Mesenchymal stem cell (in vitro differentiated cells and primary cell): ENCODE results near the gene ACADS.

Experiments
- DNase-seq: peaks from one replicate; pipeline ENCODE4 v3.0.0-alpha.2; 2013
- H2AFZ ChIP-seq: one replicate; pipeline ENCODE4 v1.6.1; 2013; ENCODE audit warnings: low read depth, mild to moderate bottlenecking, control low read depth, inconsistent platforms, low read length, moderate library complexity
- H2AK5ac ChIP-seq: 2 replicates; pipeline ENCODE4 v1.6.1; 2013; ENCODE audit warnings: low read length, moderate library complexity, mild to moderate bottlenecking, inconsistent platforms; ENCODE audit not compliant: severe bottlenecking
- H2BK120ac ChIP-seq: one replicate; pipeline ENCODE4 v1.6.1; 2013; ENCODE audit warnings: low read depth, mild to moderate bottlenecking, inconsistent platforms, low read length, moderate library complexity
- H2BK12ac ChIP-seq, 2 experiments: one replicate each; pipeline ENCODE4 v1.6.1; 2013; ENCODE audit warnings: inconsistent platforms in 2 of 2, low read length in 2 of 2, mild to moderate bottlenecking in 2 of 2, moderate library complexity in 2 of 2, control low read depth in 1 of 2
- H2BK15ac ChIP-seq: one replicate; pipeline ENCODE4 v1.6.1; 2013; ENCODE audit warnings: mild to moderate bottlenecking, low read depth, inconsistent platforms; ENCODE audit not compliant: poor library complexity, severe bottlenecking
- H2BK5ac ChIP-seq: 2 replicates; pipeline ENCODE4 v1.6.1; 2013; ENCODE audit warnings: low read depth, mild to moderate bottlenecking, low read length, control low read depth, inconsistent platforms; ENCODE audit not compliant: poor library complexity, severe bottlenecking
- H3K14ac ChIP-seq, 2 experiments: one replicate each; pipeline ENCODE4 v1.6.1; 2013; ENCODE audit warnings: inconsistent platforms in 2 of 2, low read length in 2 of 2, control low read depth in 1 of 2, mild to moderate bottlenecking in 1 of 2, moderate library complexity in 1 of 2
- H3K18ac ChIP-seq, 2 experiments: one replicate each; pipeline ENCODE4 v1.6.1; 2013; ENCODE audit warnings: inconsistent platforms in 2 of 2, low read length in 2 of 2, control low read depth in 1 of 2, low read depth in 1 of 2, mild to moderate bottlenecking in 1 of 2
- H3K23ac ChIP-seq, 2 experiments: one replicate each; pipeline ENCODE4 v1.6.1; 2013; ENCODE audit warnings: inconsistent platforms in 2 of 2, low read length in 2 of 2, mild to moderate bottlenecking in 2 of 2, moderate library complexity in 2 of 2, control low read depth in 1 of 2
- H3K27ac ChIP-seq: 2 replicates; pipeline ENCODE4 v1.5.1; 2013; ENCODE audit warnings: mild to moderate bottlenecking, moderate library complexity, low read length, control low read depth, inconsistent platforms; ENCODE audit not compliant: poor library complexity, severe bottlenecking
- H3K27me3 ChIP-seq, 2 experiments: 2 replicates each; pipeline versions ENCODE4 v1.6.1 to v1.7.0; 2013; ENCODE audit warnings: low read length in 2 of 2, mild to moderate bottlenecking in 2 of 2, moderate library complexity in 2 of 2, control low read depth in 1 of 2, inconsistent platforms in 1 of 2; ENCODE audit not compliant: control insufficient read depth in 1 of 2, insufficient read depth in 1 of 2
- H3K36me3 ChIP-seq, 2 experiments: 2 replicates each; pipeline versions ENCODE4 v1.6.1 to v1.7.0; 2013; ENCODE audit warnings: low read length in 2 of 2, control low read depth in 1 of 2, inconsistent platforms in 1 of 2, low read depth in 1 of 2, mild to moderate bottlenecking in 1 of 2; ENCODE audit not compliant: insufficient read depth in 2 of 2, control insufficient read depth in 1 of 2
- H3K4ac ChIP-seq, 2 experiments: one replicate each; pipeline ENCODE4 v1.6.1; 2013; ENCODE audit warnings: inconsistent platforms in 2 of 2, low read length in 2 of 2, mild to moderate bottlenecking in 2 of 2, moderate library complexity in 2 of 2, control low read depth in 1 of 2, low read depth in 1 of 2
- H3K4me1 ChIP-seq: 2 replicates; pipeline ENCODE4 v1.6.1; 2013; ENCODE audit warnings: low read depth, low read length, control low read depth; ENCODE audit not compliant: control insufficient read depth, insufficient read depth
- H3K4me2 ChIP-seq: 2 replicates; pipeline ENCODE4 v1.6.1; 2013; ENCODE audit warnings: low read length, mild to moderate bottlenecking, inconsistent platforms; ENCODE audit not compliant: poor library complexity, severe bottlenecking
- H3K4me3 ChIP-seq, 2 experiments: 2 replicates each; pipeline versions ENCODE4 v1.5.1 to v1.7.0; 2013; ENCODE audit warnings: low read length in 2 of 2, mild to moderate bottlenecking in 2 of 2, control low read depth in 1 of 2, low read depth in 1 of 2; ENCODE audit not compliant: insufficient read depth in 1 of 2
- H3K79me1 ChIP-seq: replicated peaks from 2 replicates; pipeline ENCODE4 v1.6.1; 2013; ENCODE audit warnings: mild to moderate bottlenecking, control low read depth, low read length, inconsistent platforms; ENCODE audit not compliant: poor library complexity, severe bottlenecking
- H3K9ac ChIP-seq: 2 replicates; pipeline ENCODE4 v1.7.0; 2013; ENCODE audit warnings: mild to moderate bottlenecking, low read length, moderate library complexity
- H3K9me3 ChIP-seq: 2 replicates; pipeline ENCODE4 v1.7.0; 2013; ENCODE audit warnings: mild to moderate bottlenecking, low read length; ENCODE audit not compliant: control insufficient read depth
- H4K8ac ChIP-seq: one replicate; pipeline ENCODE4 v1.6.1; 2013; ENCODE audit warnings: inconsistent platforms, mild to moderate bottlenecking, low read length, moderate library complexity
- H4K91ac ChIP-seq: one replicate; pipeline ENCODE4 v1.6.1; 2013; ENCODE audit warnings: mild to moderate bottlenecking, low read length, inconsistent platforms
- WGBS: methylation state at CpG from one replicate; pipeline ENCODE4 v1.1.7; 2013; ENCODE audit warnings: mixed read lengths; 5-methylcytosine and 5-hydroxymethylcytosine counted together

ACADS gene

DNA sequence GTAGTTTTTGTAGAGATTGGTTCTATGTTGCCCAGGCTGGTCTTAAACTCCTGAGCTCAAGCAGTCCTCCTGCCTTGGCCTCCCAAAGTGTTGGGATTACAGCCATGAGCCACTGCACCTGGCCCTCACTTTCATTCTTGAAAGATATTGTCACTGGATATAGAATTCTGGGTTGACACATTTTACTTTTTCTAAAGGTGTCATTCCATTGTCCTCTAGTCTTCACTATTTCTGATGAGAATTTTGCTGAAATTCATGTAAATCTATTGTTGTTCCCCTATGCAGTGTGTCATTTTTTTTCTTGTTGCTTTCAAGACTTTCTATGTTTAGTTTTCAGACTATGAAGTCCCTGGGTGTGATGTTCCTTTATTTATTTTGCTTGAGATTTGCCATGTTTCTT, 29.2 kb downstream of the ACADS start:
- DNase-seq = no peak

DNA sequence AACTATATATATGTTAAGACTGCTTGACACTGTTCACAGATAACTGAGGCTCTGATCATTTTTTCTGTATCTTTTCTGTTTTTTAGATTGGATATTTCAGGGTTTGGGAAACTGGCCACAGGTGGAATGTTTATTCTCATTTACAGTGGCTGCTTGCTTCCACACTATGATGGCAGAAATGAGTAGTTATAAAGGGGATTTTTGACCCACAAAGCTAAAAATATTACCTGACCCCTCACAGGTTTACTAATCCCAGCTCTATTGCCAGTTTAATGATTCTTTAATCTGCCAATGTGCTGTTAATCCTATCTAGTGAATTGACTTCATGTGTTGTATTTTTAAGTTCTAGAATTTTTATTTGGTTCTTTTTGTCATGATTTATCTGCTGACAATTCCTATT, 29.6 kb downstream of the ACADS start:
- DNase-seq = no peak

More for the DNA sequence above, 29.2 kb downstream of the ACADS start:
- Histone ChIP-seq H2BK120ac (no peak overlapping the region), H3K4me3 (no peak overlapping the region), H3K27ac (no peak overlapping the region), H2AK5ac (no peak overlapping the region), H2AFZ (no peak overlapping the region), H3K79me1 (no peaks in the 10 kb centered on the region), H3K4me1 (peaks cover 3% of the 10 kb centered on the region), H4K91ac (no peak overlapping the region), H3K4me2 (no peak overlapping the region), H3K4ac (no peak overlapping the region), H3K9me3 (peaks cover 6% of the 10 kb centered on the region), H3K14ac (no peak overlapping the region), H3K27me3 (no peaks in the 10 kb centered on the region), H2BK15ac (no peak overlapping the region), H3K9ac (no peak overlapping the region), H2BK5ac (no peak overlapping the region), H3K23ac (no peak overlapping the region), H3K18ac (no peak overlapping the region), H2BK12ac (no peak overlapping the region), H4K8ac (no peak overlapping the region), H3K36me3 (peaks cover 7% of the 10 kb centered on the region in 2 experiments)

DNA sequence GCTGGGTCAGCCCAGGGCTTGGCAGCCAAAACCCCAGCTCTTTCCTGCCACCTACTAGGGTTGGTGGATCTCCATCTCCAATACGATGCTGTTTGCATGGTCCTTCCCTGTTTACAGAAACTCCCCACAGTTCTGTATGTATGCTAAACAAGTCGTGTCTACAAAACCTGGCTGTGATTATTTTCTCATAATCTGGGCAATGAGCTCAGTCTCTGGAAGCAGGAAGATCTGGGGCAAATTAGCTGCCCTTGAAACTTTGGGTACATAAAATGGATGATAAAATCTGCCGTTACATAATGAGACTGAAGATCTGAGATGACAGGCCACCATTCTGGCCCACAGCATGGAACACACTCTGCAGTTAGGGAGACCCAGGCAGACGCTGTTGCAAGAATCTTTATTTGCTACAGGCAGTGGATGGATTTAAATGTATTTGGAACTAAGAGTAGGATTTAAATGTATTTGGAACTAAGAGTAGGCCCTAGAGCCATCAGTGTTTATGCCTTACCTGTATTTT, 31.7 kb downstream of the ACADS start:
- no peak overlapping the region for H3K27ac ChIP-seq
- H3K9me3 ChIP-seq = peaks cover 6% of the 10 kb centered on the region
- no peaks in the 10 kb centered on the region for H3K79me1 ChIP-seq
- H4K8ac ChIP-seq = no peak overlapping the region
- H3K9ac ChIP-seq = no peak overlapping the region
- no peak overlapping the region for H2BK12ac ChIP-seq
- no peak overlapping the region for H2AK5ac ChIP-seq
- H2BK120ac ChIP-seq = no peak overlapping the region
- no peak overlapping the region for H2BK15ac ChIP-seq
- no peak overlapping the region for H2AFZ ChIP-seq
- no peak overlapping the region for H3K14ac ChIP-seq
- peaks cover 20 to 24% of the 10 kb centered on the region in 2 experiments for H3K36me3 ChIP-seq
- no peaks in the 10 kb centered on the region for H3K27me3 ChIP-seq
- H3K23ac ChIP-seq = no peak overlapping the region
- H2BK5ac ChIP-seq = no peak overlapping the region
- no peak overlapping the region for H4K91ac ChIP-seq
- no peak overlapping the region for H3K4me3 ChIP-seq
- H3K18ac ChIP-seq = no peak overlapping the region
- peaks cover 13% of the 10 kb centered on the region for H3K4me1 ChIP-seq
- no peak overlapping the region for H3K4me2 ChIP-seq
- DNase-seq = no peak
- WGBS = 83% methylated on average over 4 of the region's 4 CpGs
- no peak overlapping the region for H3K4ac ChIP-seq

More for the DNA sequence above, 29.6 kb downstream of the ACADS start:
- H2BK12ac ChIP-seq = no peak overlapping the region
- H3K14ac ChIP-seq = no peak overlapping the region
- H4K91ac ChIP-seq = no peak overlapping the region
- no peak overlapping the region for H3K27ac ChIP-seq
- no peak overlapping the region for H2BK120ac ChIP-seq
- H2AFZ ChIP-seq = no peak overlapping the region
- H2BK15ac ChIP-seq = no peak overlapping the region
- peaks cover 6% of the 10 kb centered on the region for H3K9me3 ChIP-seq
- H3K9ac ChIP-seq = no peak overlapping the region
- H2AK5ac ChIP-seq = no peak overlapping the region
- H3K23ac ChIP-seq = no peak overlapping the region
- H3K79me1 ChIP-seq = no peaks in the 10 kb centered on the region
- no peak overlapping the region for H3K4me3 ChIP-seq
- H3K18ac ChIP-seq = no peak overlapping the region
- peaks cover 12% of the 10 kb centered on the region in 2 experiments for H3K36me3 ChIP-seq
- H3K4ac ChIP-seq = no peak overlapping the region
- H2BK5ac ChIP-seq = no peak overlapping the region
- no peak overlapping the region for H4K8ac ChIP-seq
- H3K4me2 ChIP-seq = no peak overlapping the region
- H3K27me3 ChIP-seq = no peaks in the 10 kb centered on the region
- H3K4me1 ChIP-seq = peaks cover 3% of the 10 kb centered on the region

DNA sequence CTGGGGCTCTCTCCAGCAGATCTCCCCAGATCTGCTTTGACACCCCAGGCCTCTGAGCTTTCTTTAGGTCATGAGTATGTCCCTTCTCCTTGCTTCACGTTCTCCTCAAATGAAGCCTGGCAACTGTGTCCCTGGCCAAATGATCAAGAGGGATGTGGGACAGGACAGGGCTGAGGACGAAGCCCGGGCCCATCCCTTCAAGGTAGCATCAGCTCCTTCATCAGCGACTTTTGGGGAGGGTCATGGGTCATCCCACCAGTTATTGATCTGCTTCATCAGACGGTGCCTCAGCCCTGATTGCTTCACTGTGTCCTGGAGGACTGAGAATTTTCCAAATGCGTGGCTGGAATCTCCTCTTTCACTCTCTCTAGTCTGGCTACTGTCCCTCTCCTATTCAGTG, 32.3 kb downstream of the ACADS start:
- Histone ChIP-seq H3K27me3 (no peaks in the 10 kb centered on the region), H3K79me1 (no peaks in the 10 kb centered on the region), H2BK12ac (no peak overlapping the region), H3K14ac (no peak overlapping the region), H3K18ac (no peak overlapping the region), H3K4ac (no peak overlapping the region), H3K4me2 (no peak overlapping the region), H3K27ac (no peak overlapping the region), H2BK120ac (no peak overlapping the region), H2BK5ac (no peak overlapping the region), H3K23ac (no peak overlapping the region), H3K4me3 (no peak overlapping the region), H3K4me1 (peaks cover 13% of the 10 kb centered on the region), H3K9ac (no peak overlapping the region), H4K8ac (no peak overlapping the region), H2AK5ac (no peak overlapping the region), H2BK15ac (no peak overlapping the region), H3K9me3 (peaks cover 6% of the 10 kb centered on the region), H4K91ac (no peak overlapping the region), H3K36me3 (peaks cover 20 to 27% of the 10 kb centered on the region in 2 experiments), H2AFZ (no peak overlapping the region)
- no peak for DNase-seq
- over 99% methylated on average over 6 of the region's 6 CpGs for WGBS
